ENCODE measurements around the gene C21orf58.

The C21orf58 gene

GRCh38 chr21:46361176-46361575, 37.5 kb upstream of the C21orf58 start:
- no CpG with 5 or more reads among the region's 10 CpGs for WGBS (ENCODE audit: extremely low coverage, insufficient coverage, insufficient read length)
- Histone ChIP-seq H3K36me3 (ENCODE audit: control insufficient read depth in 1 of 2, insufficient read depth in 2 of 2, low read length in 2 of 2) (peaks cover 54% of the 10 kb centered on the region in 2 experiments), H4K91ac (ENCODE audit: low read depth, low read length) (no peak overlapping the region), H3K4me1 (ENCODE audit: control insufficient read depth in 1 of 2, insufficient read depth in 2 of 2, low read length in 2 of 2) (no peaks in the 10 kb centered on the region), H3K18ac (ENCODE audit: low read length) (no peak overlapping the region), H3K27me3 (ENCODE audit: insufficient read depth, low read length) (no peaks in the 10 kb centered on the region), H2BK120ac (ENCODE audit: insufficient read depth, low read length, poor library complexity) (no peak overlapping the region), H3K9ac (ENCODE audit: low read length) (no peak overlapping the region), H3K14ac (ENCODE audit: low read length) (no peak overlapping the region), H3K4me3 (ENCODE audit: low read depth, low read length) (no peak overlapping the region), H4K8ac (ENCODE audit: low read depth, low read length) (no peak overlapping the region), H2BK5ac (ENCODE audit: low read depth, low read length, poor library complexity) (no peak overlapping the region), H3K23ac (ENCODE audit: low read length) (no peak overlapping the region), H2BK12ac (ENCODE audit: low read length) (no peak overlapping the region), H2AK5ac (ENCODE audit: low read length) (no peak overlapping the region), H3K4me2 (ENCODE audit: low read length) (no peak overlapping the region), H2AFZ (ENCODE audit: insufficient read depth, low read length, poor library complexity) (no peak overlapping the region), H3K27ac (ENCODE audit: low read depth, low read length) (no peak overlapping the region), H3K79me2 (ENCODE audit: control insufficient read depth, insufficient read depth, low read length, poor library complexity) (no peaks in the 10 kb centered on the region), H4K12ac (ENCODE audit: low read depth, low read length) (no peak overlapping the region), H3K79me1 (ENCODE audit: low read length) (no peaks in the 10 kb centered on the region), H3K9me3 (ENCODE audit: insufficient read depth, low read depth, low read length) (peaks cover 2% of the 10 kb centered on the region), H3K4ac (ENCODE audit: low read depth, low read length) (no peak overlapping the region)
- no peak for DNase-seq

DNA sequence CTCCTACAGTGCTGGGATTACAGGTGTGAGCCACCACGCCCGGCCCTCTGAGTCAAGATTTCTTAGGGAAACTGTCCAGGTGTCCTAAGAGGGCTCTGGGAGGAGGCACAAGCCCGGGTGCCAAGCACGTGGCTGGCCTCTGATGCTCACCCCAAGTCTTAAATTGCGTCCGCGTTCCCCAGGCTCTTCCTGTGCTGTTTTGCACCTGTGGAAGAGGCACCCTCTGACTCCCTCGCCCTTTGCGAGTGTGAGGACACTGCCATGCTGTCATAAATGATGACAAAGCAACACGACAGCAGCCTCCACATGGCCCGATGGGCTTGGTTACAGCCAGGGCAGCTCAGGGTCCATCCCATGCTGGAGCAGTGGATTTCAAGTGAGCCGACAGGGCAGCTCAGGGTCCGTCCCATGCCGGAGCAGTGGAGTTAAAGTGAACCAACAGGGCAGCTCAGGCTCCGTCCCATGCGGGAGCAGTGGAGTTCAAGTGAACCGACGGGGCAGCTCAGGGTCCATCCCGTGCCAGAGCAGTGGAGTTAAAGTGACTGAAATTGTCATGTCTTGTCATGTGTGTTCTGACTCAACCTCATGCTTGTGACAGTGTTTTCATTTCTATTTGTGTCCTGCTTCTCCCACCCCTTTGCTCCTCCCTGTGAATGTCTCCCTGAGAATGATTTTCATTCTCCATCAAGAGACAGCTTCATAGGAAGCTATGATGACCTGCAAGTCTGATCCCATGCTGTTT, 34.2 kb upstream of the C21orf58 start:
- Histone ChIP-seq H3K23ac (ENCODE audit: low read length) (no peak overlapping the region), H3K9me3 (ENCODE audit: insufficient read depth, low read depth, low read length) (peaks cover 2% of the 10 kb centered on the region), H3K9ac (ENCODE audit: low read length) (no peak overlapping the region), H2BK12ac (ENCODE audit: low read length) (no peak overlapping the region), H3K79me2 (ENCODE audit: control insufficient read depth, insufficient read depth, low read length, poor library complexity) (no peaks in the 10 kb centered on the region), H4K8ac (ENCODE audit: low read depth, low read length) (no peak overlapping the region), H3K14ac (ENCODE audit: low read length) (no peak overlapping the region), H3K4me3 (ENCODE audit: low read depth, low read length) (peak overlapping the region; percentile 9), H2AFZ (ENCODE audit: insufficient read depth, low read length, poor library complexity) (no peak overlapping the region), H4K91ac (ENCODE audit: low read depth, low read length) (no peak overlapping the region), H3K4ac (ENCODE audit: low read depth, low read length) (no peak overlapping the region), H3K4me1 (ENCODE audit: control insufficient read depth in 1 of 2, insufficient read depth in 2 of 2, low read length in 2 of 2) (no peaks in the 10 kb centered on the region), H3K79me1 (ENCODE audit: low read length) (no peaks in the 10 kb centered on the region), H2AK5ac (ENCODE audit: low read length) (no peak overlapping the region), H2BK5ac (ENCODE audit: low read depth, low read length, poor library complexity) (no peak overlapping the region), H3K27me3 (ENCODE audit: insufficient read depth, low read length) (no peaks in the 10 kb centered on the region), H3K4me2 (ENCODE audit: low read length) (no peak overlapping the region), H3K27ac (ENCODE audit: low read depth, low read length) (no peak overlapping the region), H2BK120ac (ENCODE audit: insufficient read depth, low read length, poor library complexity) (no peak overlapping the region), H3K18ac (ENCODE audit: low read length) (no peak overlapping the region), H4K12ac (ENCODE audit: low read depth, low read length) (no peak overlapping the region), H3K36me3 (ENCODE audit: control insufficient read depth in 1 of 2, insufficient read depth in 2 of 2, low read length in 2 of 2) (peaks cover 60 to 63% of the 10 kb centered on the region in 2 experiments)
- no peak for DNase-seq
- no CpG with 5 or more reads among the region's 19 CpGs for WGBS (ENCODE audit: extremely low coverage, insufficient coverage, insufficient read length)

GRCh38 chr21:46357335-46357604, 33.6 kb upstream of the C21orf58 start:
- Histone ChIP-seq H2AK5ac (ENCODE audit: low read length) (no peak overlapping the region), H3K4me2 (ENCODE audit: low read length) (no peak overlapping the region), H3K4me1 (ENCODE audit: control insufficient read depth in 1 of 2, insufficient read depth in 2 of 2, low read length in 2 of 2) (no peaks in the 10 kb centered on the region), H3K23ac (ENCODE audit: low read length) (no peak overlapping the region), H3K14ac (ENCODE audit: low read length) (no peak overlapping the region), H3K18ac (ENCODE audit: low read length) (no peak overlapping the region), H4K8ac (ENCODE audit: low read depth, low read length) (no peak overlapping the region), H3K9me3 (ENCODE audit: insufficient read depth, low read depth, low read length) (peaks cover 2% of the 10 kb centered on the region), H2BK12ac (ENCODE audit: low read length) (no peak overlapping the region), H3K27ac (ENCODE audit: low read depth, low read length) (no peak overlapping the region), H3K79me1 (ENCODE audit: low read length) (no peaks in the 10 kb centered on the region), H3K27me3 (ENCODE audit: insufficient read depth, low read length) (no peaks in the 10 kb centered on the region), H2AFZ (ENCODE audit: insufficient read depth, low read length, poor library complexity) (no peak overlapping the region), H3K4ac (ENCODE audit: low read depth, low read length) (no peak overlapping the region), H4K12ac (ENCODE audit: low read depth, low read length) (no peak overlapping the region), H3K36me3 (ENCODE audit: control insufficient read depth in 1 of 2, insufficient read depth in 2 of 2, low read length in 2 of 2) (peaks cover 65 to 68% of the 10 kb centered on the region in 2 experiments), H4K91ac (ENCODE audit: low read depth, low read length) (no peak overlapping the region), H3K4me3 (ENCODE audit: low read depth, low read length) (no peak overlapping the region), H3K9ac (ENCODE audit: low read length) (no peak overlapping the region), H2BK5ac (ENCODE audit: low read depth, low read length, poor library complexity) (no peak overlapping the region), H2BK120ac (ENCODE audit: insufficient read depth, low read length, poor library complexity) (no peak overlapping the region), H3K79me2 (ENCODE audit: control insufficient read depth, insufficient read depth, low read length, poor library complexity) (no peaks in the 10 kb centered on the region)
- WGBS (ENCODE audit: extremely low coverage, insufficient coverage, insufficient read length) = no CpG with 5 or more reads among the region's 4 CpGs
- no peak for DNase-seq

DNA sequence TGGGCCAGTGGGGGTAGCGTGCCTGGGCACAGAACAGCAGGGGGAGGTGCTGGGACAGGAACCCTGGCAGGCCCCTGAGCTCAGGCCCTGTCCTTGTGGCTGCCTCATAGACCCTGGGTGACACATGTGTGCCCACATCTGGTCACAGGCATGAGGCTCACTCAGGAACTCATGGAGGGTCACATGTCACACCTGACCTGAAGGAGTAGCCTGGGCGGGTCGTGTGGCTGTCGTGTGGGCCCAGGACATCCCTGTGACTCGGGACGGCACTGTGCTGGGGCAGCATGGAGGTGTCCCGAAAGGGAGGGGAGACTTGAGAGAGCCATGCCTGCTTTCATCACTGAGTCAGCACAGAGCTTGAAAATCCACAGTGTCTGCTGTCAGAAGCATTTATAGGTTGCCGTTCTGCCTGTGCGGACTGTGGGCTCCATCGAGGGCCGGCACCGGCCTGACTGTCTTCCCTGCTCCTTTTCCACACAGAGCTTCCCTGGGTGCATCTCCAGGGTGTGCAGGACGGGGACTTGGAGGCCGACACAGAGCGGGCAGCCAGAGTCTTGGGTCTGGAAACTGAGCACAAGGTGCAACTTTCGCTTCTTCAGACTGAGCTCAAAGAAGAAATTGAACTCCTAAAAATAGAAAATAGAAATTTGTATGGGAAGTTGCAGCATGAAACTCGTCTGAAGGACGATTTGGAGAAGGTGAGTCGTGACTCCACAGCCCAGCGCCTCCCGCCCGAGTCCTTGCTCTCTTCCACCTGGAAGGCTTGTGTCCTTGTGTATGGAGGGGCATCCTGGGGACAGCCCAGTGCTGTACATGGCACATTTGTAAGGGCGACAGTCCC, 33.0 kb upstream of the C21orf58 start:
- WGBS (ENCODE audit: extremely low coverage, insufficient coverage, insufficient read length) = no CpG with 5 or more reads among the region's 23 CpGs
- H3K23ac ChIP-seq (ENCODE audit: low read length) = no peak overlapping the region
- DNase-seq = no peak
- no peak overlapping the region for H2BK12ac ChIP-seq (ENCODE audit: low read length)
- H4K91ac ChIP-seq (ENCODE audit: low read depth, low read length) = no peak overlapping the region
- H4K8ac ChIP-seq (ENCODE audit: low read depth, low read length) = no peak overlapping the region
- no peak overlapping the region for H4K12ac ChIP-seq (ENCODE audit: low read depth, low read length)
- no peak overlapping the region for H2BK120ac ChIP-seq (ENCODE audit: insufficient read depth, low read length, poor library complexity)
- no peak overlapping the region for H3K4ac ChIP-seq (ENCODE audit: low read depth, low read length)
- H3K79me1 ChIP-seq (ENCODE audit: low read length) = no peaks in the 10 kb centered on the region
- H2AK5ac ChIP-seq (ENCODE audit: low read length) = no peak overlapping the region
- peaks cover 2% of the 10 kb centered on the region for H3K9me3 ChIP-seq (ENCODE audit: insufficient read depth, low read depth, low read length)
- H3K4me3 ChIP-seq (ENCODE audit: low read depth, low read length) = no peak overlapping the region
- no peak overlapping the region for H3K9ac ChIP-seq (ENCODE audit: low read length)
- H3K27ac ChIP-seq (ENCODE audit: low read depth, low read length) = no peak overlapping the region
- H3K36me3 ChIP-seq (ENCODE audit: control insufficient read depth in 1 of 2, insufficient read depth in 2 of 2, low read length in 2 of 2) = peaks cover 67 to 73% of the 10 kb centered on the region in 2 experiments
- H3K4me2 ChIP-seq (ENCODE audit: low read length) = no peak overlapping the region
- no peak overlapping the region for H3K14ac ChIP-seq (ENCODE audit: low read length)
- no peak overlapping the region for H2AFZ ChIP-seq (ENCODE audit: insufficient read depth, low read length, poor library complexity)
- no peaks in the 10 kb centered on the region for H3K27me3 ChIP-seq (ENCODE audit: insufficient read depth, low read length)
- H3K4me1 ChIP-seq (ENCODE audit: control insufficient read depth in 1 of 2, insufficient read depth in 2 of 2, low read length in 2 of 2) = no peaks in the 10 kb centered on the region
- H3K18ac ChIP-seq (ENCODE audit: low read length) = no peak overlapping the region
- H3K79me2 ChIP-seq (ENCODE audit: control insufficient read depth, insufficient read depth, low read length, poor library complexity) = no peaks in the 10 kb centered on the region
- no peak overlapping the region for H2BK5ac ChIP-seq (ENCODE audit: low read depth, low read length, poor library complexity)

All from trophoblast cell (in vitro differentiated cells and primary cell).